ENCODE data around the gene SUFU.

Gene SUFU

GRCh38 chr10:102681696-102682095, 177.9 kb downstream of the SUFU start:
- Mint-ChIP-seq H3K9me3 (ENCODE audit: low read depth) (no peaks in the 10 kb centered on the region), H3K4me3 (no peak overlapping the region)

GRCh38 chr10:102682416-102682815, 178.6 kb downstream of the SUFU start:
- Mint-ChIP-seq H3K27ac (no peak overlapping the region), H3K9me3 (ENCODE audit: low read depth) (no peaks in the 10 kb centered on the region), H3K4me3 (no peak overlapping the region), H3K4me1 (ENCODE audit: low read depth) (peaks cover 20% of the 10 kb centered on the region), H3K36me3 (no peaks in the 10 kb centered on the region), H3K27me3 (no peaks in the 10 kb centered on the region)

More at GRCh38 chr10:102681696-102682095, 177.9 kb downstream of the SUFU start:
- Mint-ChIP-seq H3K4me1 (ENCODE audit: low read depth) (peaks cover 25% of the 10 kb centered on the region), H3K27me3 (no peaks in the 10 kb centered on the region), H3K36me3 (no peaks in the 10 kb centered on the region), H3K27ac (no peak overlapping the region)

- Mint-ChIP-seq H3K36me3 (no peaks in the 10 kb centered on the region), H3K9me3 (ENCODE audit: low read depth) (no peaks in the 10 kb centered on the region), H3K27me3 (no peaks in the 10 kb centered on the region)
Measured at GRCh38 chr10:102682981-102683380, 179.2 kb downstream of the SUFU start.

More at GRCh38 chr10:102682981-102683380, 179.2 kb downstream of the SUFU start:
- peaks cover 18% of the 10 kb centered on the region for H3K4me1 Mint-ChIP-seq (ENCODE audit: low read depth)
- H3K4me3 Mint-ChIP-seq, result no peak overlapping the region
- H3K27ac Mint-ChIP-seq, result no peak overlapping the region
